HG03025 (cell line): ENCODE results near the gene ZNF74.
A peak's percentile ranks its signal among the peaks of the same experiment; 100 is the strongest.
"Not testable (repeated sequence)": the region's sequence is repeated elsewhere in the genome, so short reads cannot be mapped to it uniquely, and the experiment has no call there.

Source experiments
- ATAC-seq: cut with Tn5 transposase; IDR thresholded peaks from one replicate; pipeline ENCODE4 v1.9.1; 2021; ENCODE audit warnings: mild to moderate bottlenecking, moderate library complexity; ENCODE audit not compliant: unreplicated experiment, low FRiP score

The ZNF74 gene

GRCh38 chr22:20393705-20394476 lies at the start of gene ZNF74:
ZNF74 (plus strand) TSS chr22:20394151; CDS start chr22:20394629, 478 bp downstream.
- peak; percentile 49 for ATAC-seq

- ATAC-seq = not testable (repeated sequence)
Measured at GRCh38 chr22:20346553-20346952, 47.4 kb upstream of the ZNF74 start.

- not testable (repeated sequence) for ATAC-seq
Measured at GRCh38 chr22:20352536-20352935, 41.4 kb upstream of the ZNF74 start.

GRCh38 chr22:20354238-20354975 lies 39.5 kb upstream of the ZNF74 start:
- no peak for ATAC-seq

GRCh38 chr22:20355939-20356636 lies 37.9 kb upstream of the ZNF74 start:
- ATAC-seq = not testable (repeated sequence)

- ATAC-seq = not testable (repeated sequence)
Measured at GRCh38 chr22:20356906-20357305, 37.0 kb upstream of the ZNF74 start.

GRCh38 chr22:20357967-20358366 lies 36.0 kb upstream of the ZNF74 start:
- not testable (repeated sequence) for ATAC-seq

- not testable (repeated sequence) for ATAC-seq
Measured at GRCh38 chr22:20358503-20359239, 35.3 kb upstream of the ZNF74 start.

- not testable (repeated sequence) for ATAC-seq
Measured at GRCh38 chr22:20360261-20360660, 33.7 kb upstream of the ZNF74 start.

- ATAC-seq = not testable (repeated sequence)
Measured at GRCh38 chr22:20360866-20361751, 32.8 kb upstream of the ZNF74 start.

GRCh38 chr22:20361752-20362229 lies 32.2 kb upstream of the ZNF74 start:
- ATAC-seq = not testable (repeated sequence)

- ATAC-seq = not testable (repeated sequence)
Measured at GRCh38 chr22:20362403-20362802, 31.5 kb upstream of the ZNF74 start.

- not testable (repeated sequence) for ATAC-seq
Measured at GRCh38 chr22:20364335-20365260, 29.4 kb upstream of the ZNF74 start.

GRCh38 chr22:20366841-20367240 lies 27.1 kb upstream of the ZNF74 start:
- not testable (repeated sequence) for ATAC-seq

GRCh38 chr22:20368875-20369274 lies 25.1 kb upstream of the ZNF74 start:
- not testable (repeated sequence) for ATAC-seq

GRCh38 chr22:20371687-20372086 lies 22.3 kb upstream of the ZNF74 start:
- ATAC-seq = not testable (repeated sequence)

GRCh38 chr22:20372406-20372854 lies 21.5 kb upstream of the ZNF74 start:
- not testable (repeated sequence) for ATAC-seq

- ATAC-seq = not testable (repeated sequence)
Measured at GRCh38 chr22:20373195-20373706, 20.7 kb upstream of the ZNF74 start.
